SK-N-SH (cell line): ENCODE measurements around the gene KIAA0232.

Experiments used
- CHD2 ChIP-seq: fragments of 150-350 bp; IDR thresholded peaks from 2 replicates; pipeline ENCODE4 v1.6.1; 2018; ENCODE audit warnings: low read length; ENCODE audit not compliant: partially characterized antibody
- CTCF ChIP-seq: fragments of 200-600 bp; sonication (generic); IDR thresholded peaks from 2 replicates; pipeline ENCODE4 v1.6.1; 2017; ENCODE audit warnings: antibody characterized with exemption, mild to moderate bottlenecking, moderate library complexity
- JUND ChIP-seq: IDR thresholded peaks from 2 replicates; pipeline ENCODE4 v1.4.0; 2012
- POLR2AphosphoS5 ChIP-seq: IDR thresholded peaks from 2 replicates; pipeline ENCODE4 v1.6.1; 2012; ENCODE audit warnings: low read depth, low read length
- RCOR1 ChIP-seq: fragments of 150-350 bp; IDR thresholded peaks from 2 replicates; pipeline ENCODE4 v1.6.1; 2017; ENCODE audit warnings: antibody characterized with exemption, low read length
- TF ChIP-seq, protein P1 (sequence below): fragments of 150-350 bp; IDR thresholded peaks from 2 replicates; pipeline ENCODE4 v1.6.1; 2016; ENCODE audit warnings: mild to moderate bottlenecking, low read depth, low read length

DNA sequence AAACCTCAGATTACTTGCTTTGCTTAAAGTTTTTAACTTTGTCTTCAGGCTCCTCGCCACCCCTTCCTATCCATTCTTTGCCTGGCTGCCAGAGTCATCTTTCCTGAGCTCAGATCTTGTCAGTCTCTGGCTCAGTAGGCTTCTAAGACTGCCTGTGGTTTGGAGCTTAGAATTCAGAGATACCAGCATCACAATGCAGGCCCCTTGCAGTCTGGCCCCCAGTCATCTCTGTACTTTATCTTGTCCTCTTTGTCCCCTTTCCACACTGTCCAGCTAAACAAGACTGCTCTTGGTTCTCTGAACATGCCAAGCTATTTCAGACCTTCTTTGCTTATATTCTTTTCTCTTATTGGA is 3.0 kb downstream of the KIAA0232 start:
- TF ChIP-seq CTCF (no peak), JUND (no peak), CHD2 (no peak), POLR2AphosphoS5 (no peak), RCOR1 (no peak)
- TF ChIP-seq, protein P1, sequence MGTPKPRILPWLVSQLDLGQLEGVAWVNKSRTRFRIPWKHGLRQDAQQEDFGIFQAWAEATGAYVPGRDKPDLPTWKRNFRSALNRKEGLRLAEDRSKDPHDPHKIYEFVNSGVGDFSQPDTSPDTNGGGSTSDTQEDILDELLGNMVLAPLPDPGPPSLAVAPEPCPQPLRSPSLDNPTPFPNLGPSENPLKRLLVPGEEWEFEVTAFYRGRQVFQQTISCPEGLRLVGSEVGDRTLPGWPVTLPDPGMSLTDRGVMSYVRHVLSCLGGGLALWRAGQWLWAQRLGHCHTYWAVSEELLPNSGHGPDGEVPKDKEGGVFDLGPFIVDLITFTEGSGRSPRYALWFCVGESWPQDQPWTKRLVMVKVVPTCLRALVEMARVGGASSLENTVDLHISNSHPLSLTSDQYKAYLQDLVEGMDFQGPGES = no peak
